IMR-90 (cell line): Measurements from ENCODE around the gene GCH1.

Experiments
- CEBPB ChIP-seq: IDR thresholded peaks from 2 replicates; pipeline ENCODE4 v1.6.1; 2012; ENCODE audit warnings: low read depth, low read length, improper control_type of control experiment
- CTCF ChIP-seq: conservative IDR thresholded peaks from 2 replicates; pipeline ENCODE4 v1.5.1; 2012; ENCODE audit warnings: mild to moderate bottlenecking, low read depth, low read length, improper control_type of control experiment
- ELK1 ChIP-seq: fragments of 150-350 bp; IDR thresholded peaks from 2 replicates; pipeline ENCODE4 v1.6.1; 2016; ENCODE audit warnings: low read depth, mild to moderate bottlenecking, low read length, moderate library complexity, borderline replicate concordance
- MAFK ChIP-seq: IDR thresholded peaks from 2 replicates; pipeline ENCODE4 v1.6.1; 2012; ENCODE audit warnings: low read depth, low read length, improper control_type of control experiment
- MAZ ChIP-seq: IDR thresholded peaks from 2 replicates; pipeline ENCODE4 v1.6.1; 2012; ENCODE audit warnings: low read depth, mild to moderate bottlenecking, low read length, improper control_type of control experiment, moderate library complexity, borderline replicate concordance
- MXI1 ChIP-seq: IDR thresholded peaks from 2 replicates; pipeline ENCODE4 v1.6.1; 2012; ENCODE audit warnings: low read depth, mild to moderate bottlenecking, low read length, moderate library complexity, borderline replicate concordance
- NFE2L2 ChIP-seq: fragments of 150-350 bp; IDR thresholded peaks from 2 replicates; pipeline ENCODE4 v1.6.1; 2016; ENCODE audit warnings: low read depth, mild to moderate bottlenecking, low read length
- POLR2A ChIP-seq: IDR thresholded peaks from 2 replicates; pipeline ENCODE4 v1.6.1; 2012; ENCODE audit warnings: mild to moderate bottlenecking, low read depth, low read length
- RAD21 ChIP-seq: IDR thresholded peaks from 2 replicates; pipeline ENCODE4 v1.6.1; 2012; ENCODE audit warnings: low read length, improper control_type of control experiment
- RCOR1 ChIP-seq: IDR thresholded peaks from 2 replicates; pipeline ENCODE4 v1.6.1; 2012; ENCODE audit warnings: mild to moderate bottlenecking, low read length, improper control_type of control experiment; ENCODE audit not compliant: insufficient replicate concordance
- RFX5 ChIP-seq: IDR thresholded peaks from 2 replicates; pipeline ENCODE4 v1.8.0; 2012; ENCODE audit warnings: low read depth, mild to moderate bottlenecking, low read length, moderate library complexity
- SMC3 ChIP-seq: fragments of 150-350 bp; IDR thresholded peaks from 2 replicates; pipeline ENCODE4 v1.6.1; 2016; ENCODE audit warnings: low read depth, mild to moderate bottlenecking, antibody characterized with exemption, low read length, moderate library complexity
- USF2 ChIP-seq: fragments of 150-350 bp; IDR thresholded peaks from 2 replicates; pipeline ENCODE4 v1.6.1; 2017; ENCODE audit warnings: mild to moderate bottlenecking, antibody characterized with exemption, low read length, low read depth

- no peak for TF ChIP-seq MXI1
- TF ChIP-seq ELK1: no peak
- TF ChIP-seq RCOR1: no peak
- TF ChIP-seq CTCF: no peak
- TF ChIP-seq POLR2A: no peak
- TF ChIP-seq RAD21: no peak
- no peak for TF ChIP-seq SMC3
- TF ChIP-seq CEBPB: no peak
- no peak for TF ChIP-seq RFX5
- TF ChIP-seq NFE2L2: no peak
- TF ChIP-seq MAFK: no peak
- no peak for TF ChIP-seq USF2
- no peak for TF ChIP-seq MAZ
These were observed 72.0 kb downstream of the GCH1 start for GRCh38 chr14:54830650-54831049.
